Measurements from ENCODE around the gene CEMIP.

Gene CEMIP

DNA sequence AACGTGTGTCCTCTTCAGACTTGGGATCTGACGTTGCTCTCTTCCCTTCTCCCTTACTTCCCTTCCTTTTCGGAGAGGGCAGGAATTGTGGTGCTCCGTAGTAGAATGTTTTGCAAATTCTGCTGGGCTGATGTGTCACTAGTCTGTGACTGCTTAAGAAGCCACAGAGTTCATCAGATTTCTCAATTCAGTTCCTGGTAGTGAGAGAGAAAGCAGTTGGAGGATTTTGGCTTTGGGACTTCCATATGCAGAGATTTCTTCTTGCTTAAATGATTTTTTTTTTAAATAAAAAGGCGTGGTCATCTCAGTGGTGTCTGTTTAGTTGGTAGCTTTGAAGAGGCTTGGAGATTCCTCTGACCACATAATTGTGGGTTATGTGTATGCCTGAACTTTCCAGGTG, 10.1 kb downstream of the CEMIP start:
- DNase-seq, result no peak

DNA sequence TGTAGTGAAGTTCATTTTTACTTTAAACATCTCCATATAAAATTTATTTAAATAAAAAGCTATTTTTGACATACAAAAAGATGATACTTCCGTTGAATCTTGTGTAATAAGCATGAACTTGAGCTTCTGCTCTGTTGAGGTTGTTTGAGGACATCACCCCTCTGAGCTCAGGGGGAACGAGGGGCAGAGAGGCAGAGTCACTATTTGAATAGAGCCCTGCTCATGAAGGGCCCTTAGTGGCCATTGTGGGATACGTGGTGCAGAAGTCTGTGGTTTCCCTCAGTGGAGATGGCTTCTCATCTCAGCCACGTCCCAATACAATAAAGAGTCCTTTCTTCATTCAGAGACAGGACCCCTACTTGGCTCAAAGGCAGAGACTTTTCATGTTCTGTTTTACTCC, 10.6 kb downstream of the CEMIP start:
- no peak for DNase-seq

DNA sequence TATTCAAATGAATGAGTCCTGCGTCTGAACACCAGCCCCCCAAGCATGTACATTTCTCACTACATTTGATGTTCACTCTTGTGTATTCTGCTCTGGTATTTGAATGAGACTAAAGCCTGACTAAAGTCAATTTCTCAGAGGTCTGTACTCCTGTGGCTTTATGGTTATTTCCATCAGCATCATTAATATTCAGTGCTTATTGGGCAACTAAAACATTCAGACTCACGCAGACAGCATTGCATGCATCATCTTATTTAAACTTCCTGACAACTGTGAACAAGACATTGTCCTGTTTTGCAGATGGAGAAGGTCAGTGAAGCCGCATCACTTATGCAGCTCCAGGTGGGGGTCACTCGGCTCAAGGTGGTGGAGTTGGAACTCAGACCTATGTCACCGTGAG, 11.1 kb downstream of the CEMIP start:
- DNase-seq, result no peak

DNA sequence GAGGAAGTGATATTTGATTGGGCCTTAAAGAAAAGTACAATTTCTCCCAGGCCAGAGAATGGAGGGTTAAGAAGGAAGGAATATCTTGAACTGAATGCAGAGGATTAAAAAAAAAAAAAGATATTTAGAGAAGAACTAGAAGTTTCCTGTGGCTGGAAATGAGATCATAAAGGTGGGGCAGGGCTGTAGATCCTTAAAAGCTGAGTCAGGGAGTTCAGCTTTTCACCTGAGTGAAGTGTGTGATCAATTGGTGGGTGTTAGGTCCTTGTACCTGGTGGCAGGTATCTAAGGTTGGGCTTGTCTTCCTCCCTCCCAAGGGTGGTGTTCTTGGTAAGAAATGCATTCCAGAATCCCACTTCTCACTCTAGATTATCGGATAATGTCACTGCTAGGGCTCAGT, 11.8 kb downstream of the CEMIP start:
- no peak for DNase-seq

DNA sequence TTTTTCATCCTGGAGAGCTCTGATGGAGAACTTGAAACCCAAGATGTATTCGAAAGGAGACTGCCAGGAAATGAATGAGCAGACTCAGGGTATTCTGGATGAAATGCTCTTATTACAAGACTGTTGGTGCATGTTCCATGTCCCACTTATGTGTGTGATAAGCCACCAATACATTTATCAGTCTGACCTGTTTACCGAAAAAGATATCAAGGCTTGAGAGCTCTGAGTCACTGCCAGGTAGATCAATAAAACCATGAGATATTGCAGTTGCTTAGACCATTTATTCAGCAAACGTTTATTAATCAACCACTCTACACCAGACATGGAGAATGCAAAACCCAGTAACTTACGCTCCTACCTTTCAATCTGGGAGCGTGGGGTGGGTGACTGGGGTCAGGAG, 17.2 kb downstream of the CEMIP start:
- DNase-seq, result no peak

DNA sequence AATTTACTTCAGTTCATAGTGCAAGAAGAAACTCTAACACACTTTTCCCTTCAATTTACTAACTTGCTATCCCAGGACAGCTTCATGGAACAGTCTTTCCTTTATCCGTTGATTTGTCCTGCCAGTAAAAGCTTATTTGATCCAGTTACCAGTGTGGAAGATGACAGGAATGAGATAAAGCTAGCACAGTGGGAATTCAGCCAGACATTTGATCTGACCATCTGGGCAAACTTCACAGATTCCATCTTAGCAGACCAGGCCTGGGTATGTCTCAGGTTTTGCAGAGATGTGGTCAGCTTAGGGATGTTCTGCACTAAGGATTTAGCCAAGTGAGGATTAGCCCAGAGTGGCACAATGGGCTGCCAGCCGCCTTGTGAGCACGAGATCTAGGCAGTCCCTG, 19.7 kb downstream of the CEMIP start:
- no peak for DNase-seq

DNA sequence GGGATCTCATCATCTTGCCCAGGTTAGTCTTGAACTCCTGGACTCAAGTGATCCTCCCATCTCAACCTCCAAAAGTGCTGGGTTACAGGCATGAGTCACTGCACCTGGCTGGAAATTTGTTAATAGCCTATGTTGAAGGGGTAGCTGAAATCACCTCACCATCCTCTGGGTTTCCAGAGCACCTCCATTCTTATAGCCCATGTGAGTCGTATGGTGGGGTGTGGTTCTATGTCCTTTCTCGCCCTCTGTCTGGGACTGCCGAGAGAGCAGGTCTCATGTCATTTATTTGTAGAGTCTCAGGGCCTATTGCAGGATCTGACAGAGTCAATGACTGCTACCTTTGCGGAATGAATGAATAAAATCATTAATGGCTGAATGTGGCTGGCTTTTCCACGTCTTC, 20.9 kb downstream of the CEMIP start:
- DNase-seq, result no peak

DNA sequence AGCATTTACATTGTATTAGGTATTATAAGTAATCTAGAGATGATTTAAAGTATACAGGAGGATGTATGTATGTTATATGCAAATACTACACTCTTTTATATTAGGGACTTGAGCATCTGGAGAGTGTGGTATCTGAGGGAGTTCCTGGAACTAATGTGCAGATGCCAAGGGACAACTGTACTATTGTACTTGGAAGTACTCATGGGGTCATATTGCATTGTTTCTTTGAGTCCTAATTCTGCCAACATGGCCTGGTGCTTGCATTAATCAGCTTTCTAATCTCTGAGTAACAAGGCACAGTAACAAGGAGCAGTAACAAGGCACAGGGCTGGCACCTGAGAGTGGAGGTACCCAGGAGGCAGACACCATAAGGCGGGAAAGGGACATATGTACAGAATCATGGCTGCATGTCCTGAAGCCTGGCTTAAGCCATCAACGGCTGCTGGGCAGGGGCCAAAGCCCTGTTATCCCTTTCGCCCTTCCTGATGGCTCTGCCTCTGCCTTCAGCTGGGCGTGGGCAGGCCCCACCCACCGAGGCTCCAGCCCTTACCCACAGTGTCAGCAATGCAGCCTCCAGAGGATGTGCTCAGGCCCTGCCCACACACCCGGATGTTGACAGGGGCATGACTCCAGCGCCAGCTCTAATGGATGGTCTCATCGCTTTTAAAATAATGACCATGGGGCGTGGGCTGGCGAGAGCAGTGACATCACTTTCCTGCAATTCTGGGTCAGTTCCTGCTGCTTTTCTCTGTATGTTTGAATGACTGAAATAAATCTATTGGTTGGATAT, 22.9 kb downstream of the CEMIP start:
- DNase-seq, result no peak

DNA sequence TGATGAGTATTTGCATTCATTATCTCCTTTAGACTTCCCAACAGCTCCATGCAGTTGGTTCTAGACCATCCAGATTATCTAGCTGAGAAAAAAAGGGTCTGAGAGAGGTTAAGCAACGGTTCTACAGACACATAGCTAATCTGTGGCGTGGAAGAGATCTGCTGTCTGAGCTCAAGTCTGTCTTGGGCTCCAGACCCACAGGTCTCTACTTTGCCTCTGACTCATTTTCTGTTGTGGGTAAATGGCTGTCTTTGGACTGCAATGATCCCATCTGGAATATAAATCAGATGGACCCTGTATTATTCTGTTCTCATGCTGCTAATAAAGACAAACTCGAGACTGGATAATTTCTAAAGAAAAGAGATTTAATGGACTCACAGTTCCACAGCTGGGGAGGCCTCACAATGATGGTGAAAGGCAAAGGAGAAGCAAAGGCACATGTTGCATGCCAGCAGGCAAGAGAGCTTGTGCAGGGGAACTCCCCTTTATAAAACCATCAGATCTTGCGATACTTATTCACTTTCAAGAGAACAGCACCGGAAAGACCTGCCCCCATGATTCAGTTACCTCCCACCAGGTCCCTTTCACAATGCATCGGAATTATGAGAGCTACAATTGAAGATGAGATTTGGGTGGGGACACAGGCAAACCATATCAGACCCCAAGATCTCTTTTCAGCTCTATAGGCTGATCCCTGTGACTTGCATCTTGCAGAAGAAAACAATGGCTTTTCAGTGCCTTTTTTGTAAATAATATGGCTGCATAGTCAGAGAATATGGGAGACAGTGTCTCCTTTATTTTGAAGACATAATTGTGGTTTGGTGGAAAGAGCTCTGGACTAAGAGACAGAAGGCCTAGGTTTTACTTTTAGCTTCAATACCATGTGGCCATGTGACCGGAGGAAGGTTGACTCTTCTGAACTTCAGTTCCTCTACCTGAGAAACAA, 24.7 kb downstream of the CEMIP start:
- no peak for DNase-seq

DNA sequence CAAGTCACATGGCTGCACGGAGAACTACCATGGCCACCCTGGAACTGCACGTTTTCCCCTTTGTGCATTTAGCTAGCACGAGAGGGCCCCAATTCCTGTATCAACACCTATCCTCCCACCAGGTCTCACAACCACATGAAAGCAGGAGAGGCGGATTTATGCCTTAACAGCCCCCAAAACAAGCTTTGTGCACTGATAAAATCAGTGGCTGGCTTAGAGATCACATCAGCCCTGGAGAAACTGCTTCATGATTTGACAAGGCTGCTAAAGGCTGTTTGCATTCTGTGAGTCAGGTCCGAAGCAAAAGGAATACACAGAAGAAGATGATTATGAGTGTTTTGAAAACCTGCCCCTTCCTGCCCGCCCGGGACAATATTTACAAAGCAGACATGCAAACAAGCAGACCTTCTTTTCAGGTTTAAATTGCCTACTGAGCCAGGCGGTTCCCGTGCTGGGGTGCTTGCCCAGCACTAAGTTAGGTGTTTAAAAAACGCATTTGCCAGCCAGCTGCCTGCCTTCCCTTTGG, 25.9 kb downstream of the CEMIP start:
- DNase-seq, result no peak

DNA sequence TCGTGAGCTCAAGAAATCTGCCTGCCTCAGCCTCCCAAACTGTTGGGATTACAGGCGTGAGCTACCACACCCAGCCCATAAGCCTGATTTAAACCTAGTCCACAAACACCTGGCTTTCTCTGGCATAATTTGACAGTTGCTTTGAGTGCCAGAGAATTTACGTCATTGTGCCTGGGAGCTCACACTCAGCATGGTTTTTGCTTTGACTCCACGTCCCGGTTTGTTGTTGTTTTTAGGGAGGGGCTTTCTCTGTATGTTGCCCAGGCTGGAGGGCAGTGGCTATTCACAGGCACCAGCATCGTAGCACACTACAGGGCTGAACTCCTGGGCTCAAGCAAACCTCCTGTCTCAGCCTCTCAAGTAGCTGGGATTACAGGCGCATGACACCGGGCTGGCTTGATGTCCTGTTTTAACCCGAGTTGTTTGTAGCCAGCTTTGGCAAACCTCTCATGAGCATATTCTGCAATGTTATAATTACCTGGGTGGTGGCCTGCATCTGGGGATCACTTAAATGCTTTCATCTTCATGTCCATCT, 32.7 kb downstream of the CEMIP start:
- no peak for DNase-seq

DNA sequence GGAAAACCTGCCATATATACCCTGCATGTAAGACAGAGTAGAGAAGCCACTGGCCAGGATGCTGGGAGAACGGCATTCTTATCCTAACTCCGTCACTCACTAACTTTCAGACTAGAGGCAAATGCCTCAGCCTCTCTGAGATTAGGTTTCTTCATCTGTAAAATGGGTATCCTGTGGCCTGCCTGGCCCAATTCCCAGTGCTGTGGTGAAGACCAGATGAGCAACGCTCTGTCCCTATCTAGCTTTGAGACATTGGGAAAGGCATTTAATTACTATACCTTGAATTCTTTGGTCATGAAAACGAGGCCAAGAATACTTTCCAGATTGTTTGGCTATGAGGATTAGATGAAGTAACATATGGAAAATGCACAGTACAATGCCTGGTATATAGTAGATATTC, 35.9 kb downstream of the CEMIP start:
- no peak for DNase-seq

DNA sequence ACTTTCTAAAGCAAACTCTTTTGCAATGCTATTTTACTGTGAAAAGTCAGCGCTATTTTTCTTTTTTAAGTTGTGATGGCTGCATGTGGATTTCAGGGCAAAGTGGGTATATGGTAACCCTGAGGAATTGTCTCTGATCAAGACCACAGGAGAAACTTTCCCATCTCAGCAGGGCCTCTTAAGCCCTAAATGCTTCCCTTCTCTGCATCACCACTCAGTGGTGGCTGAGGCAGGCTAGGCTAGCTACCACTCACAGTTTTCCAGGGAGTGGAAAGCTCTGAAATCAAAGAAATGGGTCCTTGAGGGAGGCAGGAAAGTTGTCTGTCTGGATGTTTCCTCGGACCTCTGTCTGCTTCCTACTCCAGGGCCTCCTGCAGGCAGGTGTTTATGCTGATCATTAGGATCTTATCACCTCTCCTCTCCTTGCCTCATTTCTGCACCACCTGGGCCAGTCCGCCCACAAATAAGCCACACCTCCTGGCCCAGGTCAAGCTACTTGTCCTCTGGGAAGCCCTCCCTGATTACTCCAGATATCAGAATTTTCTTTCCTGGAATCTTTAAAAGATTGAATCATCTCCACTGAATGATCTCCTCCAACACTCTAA, 37.0 kb downstream of the CEMIP start:
- no peak for DNase-seq

DNA sequence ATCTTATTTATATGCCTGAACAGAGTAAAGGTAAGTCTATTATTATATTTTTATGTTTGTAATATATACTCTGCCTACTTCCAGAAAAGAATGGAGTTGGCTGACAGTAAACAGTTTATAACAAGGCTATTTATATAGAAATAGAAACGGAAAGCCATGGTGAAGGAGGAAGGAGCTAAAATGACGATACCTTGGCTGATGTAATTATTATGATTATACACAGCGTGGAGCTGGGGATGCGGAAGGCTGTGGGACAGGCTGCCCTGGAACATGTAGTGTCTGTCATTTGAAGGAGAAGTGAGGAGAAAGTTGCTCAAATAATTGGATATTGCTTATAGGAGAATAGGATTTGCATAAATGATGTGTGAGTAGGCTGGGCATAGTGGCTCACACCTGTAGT, 37.8 kb downstream of the CEMIP start:
- DNase-seq, result no peak

DNA sequence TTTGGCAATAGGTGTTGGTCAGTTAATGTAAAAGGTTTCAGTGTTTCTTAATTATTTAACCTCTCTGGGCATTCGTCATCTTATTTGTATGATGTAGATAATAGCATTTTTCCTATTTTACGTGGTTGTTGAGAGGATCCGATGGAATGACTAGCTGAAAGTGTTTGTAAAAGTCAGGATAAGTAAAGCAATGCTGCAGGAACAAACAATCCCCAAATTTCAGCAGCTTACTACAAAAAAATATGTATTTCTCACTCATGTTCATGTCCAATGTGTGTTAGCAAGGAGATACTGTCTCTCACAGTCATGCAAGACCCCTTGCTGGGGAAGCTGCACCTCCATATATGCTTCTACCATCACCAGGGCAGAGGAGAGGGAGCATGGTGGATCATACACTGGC, 38.7 kb downstream of the CEMIP start:
- no peak for DNase-seq

DNA sequence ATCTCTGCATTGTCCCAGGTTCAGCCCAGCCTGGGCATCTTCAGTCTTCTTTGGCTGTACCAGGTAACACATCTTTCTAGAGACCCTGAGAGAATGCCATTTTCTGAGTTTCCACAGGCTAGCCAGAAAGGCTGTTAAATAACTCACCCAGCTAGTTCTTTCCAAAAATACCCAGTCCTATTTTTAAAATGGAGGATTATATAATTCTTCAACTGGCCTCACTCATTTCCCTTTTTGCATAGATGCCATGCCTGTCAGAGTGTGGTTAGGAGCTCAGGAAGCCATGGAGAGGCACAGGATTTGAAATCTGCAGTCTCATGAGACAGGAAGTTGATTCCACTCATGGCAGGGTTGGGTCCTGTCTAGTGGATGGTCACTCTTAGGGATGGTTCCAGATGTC, 39.8 kb downstream of the CEMIP start:
- no peak for DNase-seq

DNA sequence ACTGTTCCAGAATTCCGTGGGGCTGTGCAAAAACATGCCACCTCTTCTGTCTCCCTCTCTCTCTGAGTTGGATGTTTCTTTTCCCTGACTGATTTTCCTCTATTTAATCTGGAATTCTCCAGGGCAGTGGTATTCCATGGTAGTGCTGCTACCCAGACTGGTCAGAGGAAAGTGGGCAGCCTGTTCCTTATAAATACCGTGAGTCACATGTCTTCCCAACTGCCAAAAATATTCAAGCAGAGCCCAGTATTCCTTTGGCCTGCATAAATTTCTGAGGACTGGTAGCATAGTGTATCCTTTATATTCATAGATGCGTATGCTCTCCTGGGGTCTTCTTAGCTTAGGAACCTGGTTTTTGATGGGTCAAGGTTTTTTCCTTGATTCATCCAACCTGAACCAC, 40.9 kb downstream of the CEMIP start:
- no peak for DNase-seq

DNA sequence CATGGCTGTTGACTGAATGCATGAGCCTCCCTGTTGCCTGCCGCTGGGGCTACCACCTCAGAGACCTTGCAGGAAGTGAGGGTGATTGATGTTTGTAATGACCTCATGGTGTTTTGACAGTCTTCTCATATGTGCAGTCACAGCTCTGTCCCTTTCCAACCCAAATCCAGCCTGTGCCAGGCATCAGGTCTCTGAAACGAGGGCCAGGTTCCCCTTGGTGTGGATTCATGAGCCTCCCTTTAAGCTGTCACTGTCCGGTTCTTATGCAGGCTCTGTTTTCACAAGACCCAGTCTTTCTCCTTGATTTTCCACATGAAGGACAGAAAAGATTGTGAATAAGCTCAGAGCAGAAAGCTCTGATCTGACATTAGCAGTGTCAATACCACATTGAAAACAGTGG, 43.1 kb downstream of the CEMIP start:
- DNase-seq, result no peak

DNA sequence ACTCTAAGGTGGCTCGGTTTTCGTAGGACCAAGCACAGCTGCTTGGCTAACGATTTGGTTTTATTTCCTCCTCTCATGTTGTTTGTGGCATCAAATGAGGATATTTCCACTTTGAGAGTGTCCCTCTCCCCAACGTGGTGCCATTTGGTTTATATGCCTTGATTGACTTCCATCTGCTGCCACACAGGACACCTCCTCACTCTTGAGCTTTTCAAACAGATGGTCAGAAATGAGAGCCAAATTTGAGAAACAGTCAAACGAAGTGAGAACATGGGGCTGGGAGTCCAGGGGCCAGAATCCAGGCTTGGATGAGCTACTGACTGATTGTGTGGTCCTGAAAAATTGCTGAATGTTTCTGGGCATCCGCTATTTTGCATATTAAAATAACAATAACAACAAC, 43.5 kb downstream of the CEMIP start:
- DNase-seq, result no peak

DNA sequence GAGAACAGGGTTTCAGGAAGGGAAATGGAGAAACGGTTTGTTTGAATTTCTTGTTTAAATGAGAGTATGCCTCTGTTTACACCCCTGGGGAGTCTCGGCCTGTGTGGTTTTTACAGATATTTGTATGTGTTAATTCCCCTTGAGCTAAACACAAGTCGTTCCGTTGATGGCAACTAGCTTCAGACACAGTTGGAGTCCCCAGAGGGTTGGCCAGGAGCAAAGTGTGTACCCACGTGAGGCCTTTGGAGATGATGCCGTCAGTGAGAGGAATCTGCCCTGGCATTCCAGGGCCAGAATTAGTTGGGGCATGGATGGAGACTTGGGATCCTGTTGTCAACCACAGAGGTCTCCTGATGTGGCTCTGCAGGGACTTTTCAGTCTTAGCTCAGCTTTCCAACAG, 44.0 kb downstream of the CEMIP start:
- no peak for DNase-seq

DNA sequence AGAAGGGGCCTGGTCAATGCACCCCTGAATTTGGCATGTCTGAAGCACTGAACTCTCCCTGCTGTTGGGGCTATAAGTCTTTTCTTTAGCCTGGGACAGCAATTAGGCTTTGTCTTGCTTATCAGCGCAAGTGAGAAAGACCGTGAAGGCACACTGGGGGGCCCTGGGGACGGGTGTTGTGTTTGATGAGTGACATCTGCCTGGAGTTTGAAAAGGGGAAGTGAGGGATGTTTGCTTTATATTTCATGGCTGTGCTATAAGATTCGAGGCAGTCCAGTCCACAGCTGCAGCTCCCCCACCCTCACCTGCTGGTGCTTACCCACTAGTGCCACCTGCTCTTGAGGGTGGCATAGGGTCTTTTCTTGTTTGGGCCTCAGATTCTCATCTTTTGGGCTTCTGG, 44.8 kb downstream of the CEMIP start:
- DNase-seq, result no peak

DNA sequence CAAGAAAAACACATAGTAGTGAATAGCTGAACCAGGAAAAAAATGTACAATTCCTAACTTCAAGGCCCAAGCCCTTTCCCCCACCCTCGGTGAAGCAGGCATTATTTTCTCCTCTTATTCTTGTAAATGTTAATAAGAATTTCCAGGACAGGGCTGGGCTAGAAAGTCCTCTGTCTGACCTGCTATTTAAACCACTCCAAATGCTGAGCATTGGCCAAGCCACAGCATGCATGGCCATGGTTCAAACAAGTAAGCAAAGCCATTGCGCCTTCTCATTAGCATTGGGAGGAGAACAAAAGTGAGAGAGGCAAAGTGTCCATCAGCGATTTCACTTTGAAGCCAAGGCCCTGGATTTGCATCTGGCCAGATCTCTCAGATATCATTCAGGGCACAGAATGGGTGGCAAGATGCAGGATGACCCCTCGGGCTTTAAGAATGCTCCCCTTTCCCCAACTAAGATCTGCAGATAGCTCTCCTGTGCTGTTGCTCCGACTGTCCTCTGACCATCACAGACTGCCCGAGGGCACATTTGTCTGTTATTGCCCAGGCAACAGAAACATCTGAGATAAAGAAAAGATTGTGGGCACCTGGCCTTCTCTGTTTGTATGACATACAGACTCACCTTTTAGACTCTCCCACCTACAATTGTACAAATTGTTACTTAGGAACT, 46.3 kb downstream of the CEMIP start:
- DNase-seq, result no peak

DNA sequence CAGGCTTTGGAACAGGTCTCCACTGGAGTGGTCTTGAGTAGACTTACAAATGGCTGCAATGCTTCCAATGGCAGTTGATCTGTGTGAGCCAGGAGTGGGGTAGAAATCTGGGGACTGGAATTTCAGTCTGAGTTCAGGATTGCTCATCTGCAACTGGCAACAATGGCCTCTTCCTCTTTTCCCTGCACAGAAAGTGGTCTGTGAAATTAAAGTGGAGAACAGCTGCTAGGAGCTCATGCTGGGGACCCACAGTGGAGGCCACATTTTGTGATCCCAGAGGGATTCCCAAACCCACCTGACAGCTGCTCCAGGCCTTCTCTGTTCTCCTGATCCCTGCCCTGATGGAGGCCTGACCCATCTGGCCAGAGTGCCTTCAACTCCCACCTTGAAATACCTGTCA, 49.6 kb downstream of the CEMIP start:
- no peak for DNase-seq
